Calu3 (cell line): ENCODE measurements around the gene C19orf44. TPM values are rescaled to one million over a fixed set of nuclear protein-coding genes. Genes with fewer than 3 reads are reported as not detected.
"Not testable (repeated sequence)": the region's sequence is repeated elsewhere in the genome, so short reads cannot be mapped to it uniquely, and the experiment has no call there.

Experiments used
- BruUV-seq: library from RNA; stranded (reverse); fragments of 400-500 nt; replicated peaks from 2 replicates; lab custom pipeline; 2021; lab: Mats Ljungman, UMichigan
- CTCF ChIA-PET: fragments of 300-600 bp; sonication (Branson Sonifier 250); formaldehyde crosslinking; loops from one replicate; lab custom pipeline; 2022; ENCODE audit warnings: antibody characterized with exemption; lab: Charles Lee
- DNase-seq: peaks from one replicate; pipeline ENCODE4 v3.0.0; 2022
- H3K27ac Mint-ChIP-seq: one replicate; pipeline ENCODE4 v1.8.0; 2022; ENCODE audit warnings: mixed read lengths; ENCODE audit not compliant: unreplicated experiment
- H3K27me3 Mint-ChIP-seq: one replicate; pipeline ENCODE4 v1.8.0; 2022; ENCODE audit warnings: mixed read lengths; ENCODE audit not compliant: unreplicated experiment
- H3K36me3 Mint-ChIP-seq: one replicate; pipeline ENCODE4 v1.8.0; 2022; ENCODE audit warnings: mild to moderate bottlenecking, moderate library complexity, mixed read lengths; ENCODE audit not compliant: insufficient read depth, unreplicated experiment
- H3K4me1 Mint-ChIP-seq: one replicate; pipeline ENCODE4 v1.8.0; 2022; ENCODE audit warnings: mild to moderate bottlenecking, low read depth, mixed read lengths; ENCODE audit not compliant: unreplicated experiment
- H3K4me3 Mint-ChIP-seq: one replicate; pipeline ENCODE4 v1.8.0; 2022; ENCODE audit warnings: mild to moderate bottlenecking, low read depth, moderate library complexity, mixed read lengths; ENCODE audit not compliant: unreplicated experiment
- H3K9me3 Mint-ChIP-seq: one replicate; pipeline ENCODE4 v1.8.0; 2022; ENCODE audit warnings: low read depth, mixed read lengths; ENCODE audit not compliant: unreplicated experiment
- intact Hi-C: fragments of 100-400 bp; cut with micrococcal nuclease; formaldehyde crosslinking; loops from one replicate; pipeline ENCODE4 v1.10.0; 2022; ENCODE audit not compliant: unreplicated experiment
- total RNA-seq: library from RNA; stranded (reverse); gene quantifications from 2 replicates; pipeline ENCODE4 v1.2.3, GENCODE V29; 2022
- TF ChIP-seq, protein P1 (sequence below): fragments of 200-600 bp; IDR thresholded peaks from one replicate; pipeline ENCODE4 v1.8.0; 2022; ENCODE audit warnings: antibody characterized with exemption; ENCODE audit not compliant: unreplicated experiment

The C19orf44 gene
- total RNA-seq, 1 experiment from 2014 or later = 4.5 TPM

DNA sequence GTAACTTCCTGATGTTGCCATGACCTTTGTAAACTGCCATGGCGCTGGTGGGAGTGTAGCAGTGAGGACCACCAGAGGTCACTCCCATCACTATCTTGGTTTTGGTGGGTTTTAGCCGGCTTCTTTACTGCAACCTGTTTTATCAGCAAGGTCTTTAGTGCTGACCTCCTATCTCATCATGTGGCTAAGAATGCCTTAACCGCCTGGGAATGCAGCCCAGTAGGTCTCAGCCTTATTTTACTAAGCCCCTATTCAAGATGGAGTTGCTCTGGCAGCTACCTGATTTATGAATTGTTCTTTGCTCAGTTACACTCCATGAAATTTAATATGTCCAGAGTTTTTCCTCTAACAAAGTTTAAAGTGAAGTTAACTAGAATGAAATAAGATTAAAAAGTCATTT, 19.8 kb upstream of the C19orf44 start:
- no TSS peak for BruUV-seq
- intact Hi-C loops = no loop called here
- TF ChIP-seq, protein P1, sequence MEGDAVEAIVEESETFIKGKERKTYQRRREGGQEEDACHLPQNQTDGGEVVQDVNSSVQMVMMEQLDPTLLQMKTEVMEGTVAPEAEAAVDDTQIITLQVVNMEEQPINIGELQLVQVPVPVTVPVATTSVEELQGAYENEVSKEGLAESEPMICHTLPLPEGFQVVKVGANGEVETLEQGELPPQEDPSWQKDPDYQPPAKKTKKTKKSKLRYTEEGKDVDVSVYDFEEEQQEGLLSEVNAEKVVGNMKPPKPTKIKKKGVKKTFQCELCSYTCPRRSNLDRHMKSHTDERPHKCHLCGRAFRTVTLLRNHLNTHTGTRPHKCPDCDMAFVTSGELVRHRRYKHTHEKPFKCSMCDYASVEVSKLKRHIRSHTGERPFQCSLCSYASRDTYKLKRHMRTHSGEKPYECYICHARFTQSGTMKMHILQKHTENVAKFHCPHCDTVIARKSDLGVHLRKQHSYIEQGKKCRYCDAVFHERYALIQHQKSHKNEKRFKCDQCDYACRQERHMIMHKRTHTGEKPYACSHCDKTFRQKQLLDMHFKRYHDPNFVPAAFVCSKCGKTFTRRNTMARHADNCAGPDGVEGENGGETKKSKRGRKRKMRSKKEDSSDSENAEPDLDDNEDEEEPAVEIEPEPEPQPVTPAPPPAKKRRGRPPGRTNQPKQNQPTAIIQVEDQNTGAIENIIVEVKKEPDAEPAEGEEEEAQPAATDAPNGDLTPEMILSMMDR = no peak
- DNase-seq = no peak
- Mint-ChIP-seq H3K9me3 (no peaks in the 10 kb centered on the region), H3K36me3 (peaks cover 8% of the 10 kb centered on the region), H3K4me1 (no peaks in the 10 kb centered on the region), H3K27me3 (no peaks in the 10 kb centered on the region), H3K27ac (no peak overlapping the region), H3K4me3 (no peak overlapping the region)
- CTCF ChIA-PET = no interaction called here

DNA sequence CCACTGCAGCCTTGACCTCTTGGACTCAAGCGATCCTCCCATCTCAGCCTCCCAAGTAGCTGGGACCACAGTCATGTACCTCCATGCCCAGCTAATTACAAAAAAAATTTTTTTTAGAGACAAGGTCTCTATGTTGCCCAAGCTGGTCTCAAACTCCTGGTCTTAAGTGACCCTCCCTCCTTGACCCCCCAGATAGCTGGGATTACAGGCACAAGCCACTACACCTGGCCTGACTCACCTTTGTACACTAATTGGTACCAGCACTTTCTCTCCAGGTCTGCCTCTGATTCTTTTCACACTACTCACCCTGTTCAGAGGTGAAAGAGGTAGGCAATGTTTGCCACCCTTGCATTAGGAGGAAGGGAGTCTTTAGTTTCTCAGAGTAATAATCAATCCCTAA, 18.9 kb upstream of the C19orf44 start:
- no peak overlapping the region for H3K27ac Mint-ChIP-seq
- H3K36me3 Mint-ChIP-seq = peaks cover 2% of the 10 kb centered on the region
- no peaks in the 10 kb centered on the region for H3K27me3 Mint-ChIP-seq
- DNase-seq = no peak
- no peak overlapping the region for H3K4me3 Mint-ChIP-seq
- intact Hi-C loops = no loop called here
- no TSS peak for BruUV-seq
- TF ChIP-seq, protein P1 = no peak
- no peaks in the 10 kb centered on the region for H3K4me1 Mint-ChIP-seq
- CTCF ChIA-PET = no interaction called here
- no peaks in the 10 kb centered on the region for H3K9me3 Mint-ChIP-seq

DNA sequence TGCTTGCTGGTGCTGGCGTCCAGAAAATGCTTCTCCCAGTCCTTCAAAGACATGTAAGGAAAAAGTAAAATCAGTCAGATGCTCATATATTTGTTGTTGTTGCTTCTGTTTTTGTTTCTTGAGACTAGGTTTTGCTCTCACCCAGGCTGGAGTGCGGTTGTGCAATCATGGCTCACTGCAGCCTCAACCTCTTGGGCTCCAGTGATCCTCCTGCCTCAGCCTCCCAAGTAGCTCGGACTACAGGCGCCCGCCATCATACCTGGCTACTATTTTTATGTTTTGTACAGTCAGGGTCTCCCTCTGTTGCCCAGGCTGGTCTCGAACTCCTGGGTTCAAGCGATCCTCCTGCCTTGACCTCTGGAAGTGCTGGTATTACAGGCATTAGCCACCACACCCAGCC, 13.4 kb upstream of the C19orf44 start:
- no peaks in the 10 kb centered on the region for H3K27me3 Mint-ChIP-seq
- H3K4me1 Mint-ChIP-seq = no peaks in the 10 kb centered on the region
- intact Hi-C loops = no loop called here
- no peak for DNase-seq
- H3K27ac Mint-ChIP-seq = no peak overlapping the region
- H3K36me3 Mint-ChIP-seq = no peaks in the 10 kb centered on the region
- H3K4me3 Mint-ChIP-seq = no peak overlapping the region
- CTCF ChIA-PET = no interaction called here
- no TSS peak for BruUV-seq
- TF ChIP-seq, protein P1 = no peak
- H3K9me3 Mint-ChIP-seq = no peaks in the 10 kb centered on the region

DNA sequence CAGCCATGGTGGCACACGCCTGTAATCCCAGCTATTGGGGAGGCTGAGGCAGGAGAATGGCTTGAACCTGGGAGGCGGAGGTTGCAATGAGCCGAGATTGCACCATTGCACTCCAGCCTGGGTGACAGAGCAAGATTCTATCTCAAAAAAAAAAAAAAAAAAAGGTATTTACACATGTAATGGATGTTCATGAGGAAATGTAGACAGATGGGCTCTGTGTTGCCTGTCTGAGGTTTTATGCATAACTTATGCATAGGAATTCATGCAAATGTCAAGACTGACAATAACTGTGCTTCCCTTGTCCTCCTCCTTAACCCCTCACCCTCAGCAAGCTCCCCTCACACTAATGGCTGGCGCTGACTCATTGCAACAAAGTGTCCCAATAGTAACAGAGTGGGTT, 9.7 kb upstream of the C19orf44 start:
- DNase-seq, H3K4me1 Mint-ChIP-seq, intact Hi-C loops, H3K27ac Mint-ChIP-seq, CTCF ChIA-PET, H3K36me3 Mint-ChIP-seq, H3K27me3 Mint-ChIP-seq, BruUV-seq, H3K9me3 Mint-ChIP-seq, H3K4me3 Mint-ChIP-seq: not testable (repeated sequence)

DNA sequence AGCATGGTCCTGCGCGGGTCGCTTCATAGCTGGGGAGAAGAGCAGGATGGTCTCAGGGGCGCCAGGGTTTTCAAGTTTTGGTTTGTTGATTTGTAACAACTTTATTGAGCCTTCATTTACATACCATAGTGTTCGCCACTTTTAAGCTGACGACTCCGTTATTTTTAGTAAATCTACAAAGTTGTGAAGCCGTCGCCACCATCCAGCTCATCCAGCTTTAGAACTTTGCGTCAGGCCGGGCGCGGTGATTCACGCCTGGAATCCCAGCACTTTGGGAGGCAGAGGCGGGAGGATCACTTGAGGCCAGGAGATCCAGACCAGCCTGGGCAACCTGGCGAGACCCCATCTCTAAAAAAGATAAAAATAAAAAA, 404 bp downstream of the C19orf44 start:
- H3K27me3 Mint-ChIP-seq = no peaks in the 10 kb centered on the region
- BruUV-seq = no TSS peak
- H3K9me3 Mint-ChIP-seq = no peaks in the 10 kb centered on the region
- H3K36me3 Mint-ChIP-seq = peaks cover 19% of the 10 kb centered on the region
- DNase-seq = no peak
- H3K4me1 Mint-ChIP-seq = no peaks in the 10 kb centered on the region
- intact Hi-C loops = no loop called here
- CTCF ChIA-PET = no interaction called here
- TF ChIP-seq, protein P1 = no peak
- peak overlapping the region; percentile 100 for H3K4me3 Mint-ChIP-seq
- peak overlapping the region; percentile 83 for H3K27ac Mint-ChIP-seq
